Loucy (cell line): ENCODE measurements around the gene ROGDI.

Experiments used
- H2AFZ ChIP-seq: fragments of 200-600 bp; sonication (generic); 2 replicates; pipeline ENCODE4 v1.6.0; 2016; ENCODE audit warnings: antibody characterized with exemption, mild to moderate bottlenecking, low read length, moderate library complexity
- H3F3A ChIP-seq: fragments of 200-600 bp; 2 replicates; pipeline ENCODE4 v1.6.0; 2016; ENCODE audit warnings: antibody characterized with exemption, low read depth, mild to moderate bottlenecking
- H3K27me3 ChIP-seq: fragments of 200-600 bp; sonication (generic); 2 replicates; pipeline ENCODE4 v1.6.1; 2014; ENCODE audit warnings: low read length, mild to moderate bottlenecking; ENCODE audit not compliant: insufficient read depth, poor library complexity, severe bottlenecking
- H3K36me3 ChIP-seq: fragments of 200-600 bp; sonication (generic); 2 replicates; pipeline ENCODE4 v1.6.1; 2016; ENCODE audit warnings: low read length; ENCODE audit not compliant: insufficient read depth
- H3K4me1 ChIP-seq: fragments of 200-600 bp; sonication (generic); 2 replicates; pipeline ENCODE4 v1.5.1; 2014; ENCODE audit warnings: low read length, mild to moderate bottlenecking; ENCODE audit not compliant: insufficient read depth, poor library complexity, severe bottlenecking
- H3K4me2 ChIP-seq: fragments of 200-600 bp; sonication (generic); 2 replicates; pipeline ENCODE4 v1.6.0; 2014; ENCODE audit warnings: antibody characterized with exemption, low read length, low read depth, mild to moderate bottlenecking; ENCODE audit not compliant: poor library complexity, severe bottlenecking
- H3K4me3 ChIP-seq: fragments of 200-600 bp; sonication (generic); 2 replicates; pipeline ENCODE4 v1.5.1; 2014; ENCODE audit warnings: low read length, mild to moderate bottlenecking, mixed read lengths; ENCODE audit not compliant: poor library complexity, severe bottlenecking
- H3K79me2 ChIP-seq: fragments of 200-600 bp; sonication (generic); 2 replicates; pipeline ENCODE4 v1.6.1; 2014; ENCODE audit warnings: low read length; ENCODE audit not compliant: insufficient read depth
- H3K9ac ChIP-seq: fragments of 200-600 bp; sonication (generic); 2 replicates; pipeline ENCODE4 v1.6.0; 2014; ENCODE audit warnings: mild to moderate bottlenecking, low read depth, low read length, moderate library complexity; ENCODE audit not compliant: poor library complexity, severe bottlenecking
- H3K9me2 ChIP-seq: fragments of 200-600 bp; sonication (generic); replicated peaks from 2 replicates; pipeline ENCODE4 v1.6.1; 2016; ENCODE audit warnings: low read depth, low read length, mixed read lengths
- H3K9me3 ChIP-seq: fragments of 200-600 bp; sonication (generic); 2 replicates; pipeline ENCODE4 v1.6.1; 2014; ENCODE audit warnings: mild to moderate bottlenecking, antibody characterized with exemption, low read length, low read depth; ENCODE audit not compliant: insufficient read depth
- H4K20me1 ChIP-seq: fragments of 200-600 bp; sonication (generic); 2 replicates; pipeline ENCODE4 v1.6.0; 2014; ENCODE audit warnings: antibody characterized with exemption, low read length, mild to moderate bottlenecking; ENCODE audit not compliant: insufficient read depth, poor library complexity, severe bottlenecking
- EZH2phosphoT487 ChIP-seq: fragments of 200-600 bp; IDR thresholded peaks from 2 replicates; pipeline ENCODE4 v1.6.1; 2018; ENCODE audit warnings: antibody characterized with exemption, mild to moderate bottlenecking, moderate library complexity, borderline replicate concordance
- TF ChIP-seq, protein P1 (sequence below): fragments of 200-600 bp; sonication (generic); conservative IDR thresholded peaks from 2 replicates; pipeline ENCODE4 v1.5.1; 2014; ENCODE audit warnings: mild to moderate bottlenecking, antibody characterized with exemption, low read length

Gene ROGDI

DNA sequence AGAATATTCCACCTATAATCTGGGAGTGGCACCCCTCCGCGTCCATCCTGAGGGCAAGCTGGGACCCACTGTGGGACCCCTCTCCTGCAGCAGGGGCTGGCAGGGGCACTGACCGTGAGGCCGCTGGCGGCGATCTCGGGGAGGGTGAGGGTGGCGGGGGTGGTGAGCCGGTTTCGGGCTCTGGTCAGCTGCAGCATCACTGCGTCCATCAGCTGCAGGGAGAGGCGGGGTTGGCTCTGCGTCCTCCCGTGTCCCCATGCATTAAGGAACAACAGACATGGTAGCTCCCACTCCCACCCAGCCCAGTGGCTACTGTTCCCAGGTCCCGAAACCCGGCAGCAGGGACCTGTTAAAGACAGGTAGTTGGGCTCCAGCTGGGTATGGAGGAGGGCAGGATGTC, 4.0 kb downstream of the ROGDI start:
- H4K20me1 ChIP-seq = no peaks in the 10 kb centered on the region
- H3K27me3 ChIP-seq = no peaks in the 10 kb centered on the region
- H3K9ac ChIP-seq = no peak overlapping the region
- no peak overlapping the region for H2AFZ ChIP-seq
- H3K4me2 ChIP-seq = no peak overlapping the region
- H3K79me2 ChIP-seq = no peaks in the 10 kb centered on the region
- no peak overlapping the region for H3K4me3 ChIP-seq
- H3F3A ChIP-seq = no peaks in the 10 kb centered on the region
- H3K36me3 ChIP-seq = no peaks in the 10 kb centered on the region
- no peaks in the 10 kb centered on the region for H3K9me3 ChIP-seq
- no peaks in the 10 kb centered on the region for H3K4me1 ChIP-seq
- TF ChIP-seq EZH2phosphoT487 = no peak
- TF ChIP-seq, protein P1, sequence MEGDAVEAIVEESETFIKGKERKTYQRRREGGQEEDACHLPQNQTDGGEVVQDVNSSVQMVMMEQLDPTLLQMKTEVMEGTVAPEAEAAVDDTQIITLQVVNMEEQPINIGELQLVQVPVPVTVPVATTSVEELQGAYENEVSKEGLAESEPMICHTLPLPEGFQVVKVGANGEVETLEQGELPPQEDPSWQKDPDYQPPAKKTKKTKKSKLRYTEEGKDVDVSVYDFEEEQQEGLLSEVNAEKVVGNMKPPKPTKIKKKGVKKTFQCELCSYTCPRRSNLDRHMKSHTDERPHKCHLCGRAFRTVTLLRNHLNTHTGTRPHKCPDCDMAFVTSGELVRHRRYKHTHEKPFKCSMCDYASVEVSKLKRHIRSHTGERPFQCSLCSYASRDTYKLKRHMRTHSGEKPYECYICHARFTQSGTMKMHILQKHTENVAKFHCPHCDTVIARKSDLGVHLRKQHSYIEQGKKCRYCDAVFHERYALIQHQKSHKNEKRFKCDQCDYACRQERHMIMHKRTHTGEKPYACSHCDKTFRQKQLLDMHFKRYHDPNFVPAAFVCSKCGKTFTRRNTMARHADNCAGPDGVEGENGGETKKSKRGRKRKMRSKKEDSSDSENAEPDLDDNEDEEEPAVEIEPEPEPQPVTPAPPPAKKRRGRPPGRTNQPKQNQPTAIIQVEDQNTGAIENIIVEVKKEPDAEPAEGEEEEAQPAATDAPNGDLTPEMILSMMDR = no peak
- no peaks in the 10 kb centered on the region for H3K9me2 ChIP-seq

- H4K20me1 ChIP-seq = no peaks in the 10 kb centered on the region
- TF ChIP-seq, protein P1 = no peak
- H3K9ac ChIP-seq = no peak overlapping the region
- H3K4me3 ChIP-seq = no peak overlapping the region
- H3K36me3 ChIP-seq = no peaks in the 10 kb centered on the region
- H3K27me3 ChIP-seq = no peaks in the 10 kb centered on the region
- H3K4me2 ChIP-seq = no peak overlapping the region
- H3F3A ChIP-seq = no peaks in the 10 kb centered on the region
- no peaks in the 10 kb centered on the region for H3K9me3 ChIP-seq
- H3K4me1 ChIP-seq = no peaks in the 10 kb centered on the region
- H3K9me2 ChIP-seq = no peaks in the 10 kb centered on the region
- no peak overlapping the region for H2AFZ ChIP-seq
- H3K79me2 ChIP-seq = no peaks in the 10 kb centered on the region
Measured at GRCh38 chr16:4797805-4798252, 4.6 kb downstream of the ROGDI start.

- H2AFZ ChIP-seq = no peak overlapping the region
- TF ChIP-seq, protein P1 = no peak
- TF ChIP-seq EZH2phosphoT487 = no peak
- no peaks in the 10 kb centered on the region for H4K20me1 ChIP-seq
- no peak overlapping the region for H3K4me2 ChIP-seq
- H3K79me2 ChIP-seq = no peaks in the 10 kb centered on the region
- no peaks in the 10 kb centered on the region for H3K27me3 ChIP-seq
- H3F3A ChIP-seq = no peaks in the 10 kb centered on the region
- no peak overlapping the region for H3K4me3 ChIP-seq
- H3K9me3 ChIP-seq = no peaks in the 10 kb centered on the region
- H3K9me2 ChIP-seq = no peaks in the 10 kb centered on the region
- no peak overlapping the region for H3K9ac ChIP-seq
- no peaks in the 10 kb centered on the region for H3K4me1 ChIP-seq
- no peaks in the 10 kb centered on the region for H3K36me3 ChIP-seq
Measured at GRCh38 chr16:4796982-4797804, 5.2 kb downstream of the ROGDI start.
